CD4-positive, alpha-beta memory T cell (primary cell): Measurements from ENCODE around the gene CEACAM21. TPM values are rescaled to one million over a fixed set of nuclear protein-coding genes. Genes with fewer than 3 reads are reported as not detected.

Experiments used
- CTCF ChIA-PET: fragments of 350-600 bp; sonication (Branson Sonifier 250); formaldehyde crosslinking; loops from one replicate; lab custom pipeline; 2021; ENCODE audit warnings: inconsistent platforms; ENCODE audit not compliant: partially characterized antibody; lab: Charles Lee
- POLR2A ChIA-PET: fragments of 350-600 bp; sonication (Branson Sonifier 250); formaldehyde crosslinking; loops from one replicate; lab custom pipeline; 2021; ENCODE audit not compliant: partially characterized antibody; lab: Charles Lee
- DNase-seq, 5 donors: peaks; one replicate each; pipeline versions ENCODE4 v3.0.0 to v3.0.0-alpha.2; 2020 to 2022; ENCODE audit warnings: mixed read lengths in 1 of 5
- H3K27ac ChIP-seq: one replicate; pipeline ENCODE4 v1.7.0; 2013; ENCODE audit warnings: low read depth, low read length
- H3K27me3 ChIP-seq: 2 replicates; pipeline ENCODE4 v1.7.0; 2013; ENCODE audit warnings: mild to moderate bottlenecking, low read length, moderate library complexity; ENCODE audit not compliant: insufficient read depth
- H3K36me3 ChIP-seq: 2 replicates; pipeline ENCODE4 v1.7.0; 2013; ENCODE audit warnings: mild to moderate bottlenecking, low read length, moderate library complexity; ENCODE audit not compliant: insufficient read depth
- H3K4me1 ChIP-seq: 2 replicates; pipeline ENCODE4 v1.7.0; 2013; ENCODE audit warnings: mild to moderate bottlenecking, low read length, moderate library complexity; ENCODE audit not compliant: insufficient read depth
- H3K4me3 ChIP-seq, 2 donors: one replicate each; pipeline ENCODE4 v1.7.0; 2013; ENCODE audit warnings: low read length in 2 of 2, mild to moderate bottlenecking in 1 of 2
- H3K9me3 ChIP-seq, 2 donors: one replicate each; pipeline ENCODE4 v1.7.0; 2013; ENCODE audit warnings: low read length in 2 of 2, control low read depth in 1 of 2; ENCODE audit not compliant: control insufficient read depth in 1 of 2
- H3K27ac Mint-ChIP-seq, 7 donors: one replicate each; pipeline ENCODE4 v1.8.0; 2020 to 2021; ENCODE audit warnings: mixed read lengths in 7 of 7, mild to moderate bottlenecking in 6 of 7, inconsistent platforms in 3 of 7, moderate library complexity in 3 of 7
- H3K27me3 Mint-ChIP-seq, 2 donors: one replicate each; pipeline ENCODE4 v1.8.0; 2020 to 2021; ENCODE audit warnings: mixed read lengths in 2 of 2
- H3K36me3 Mint-ChIP-seq, 2 donors: one replicate each; pipeline ENCODE4 v1.8.0; 2020 to 2021; ENCODE audit warnings: mixed read lengths in 2 of 2, inconsistent platforms in 1 of 2, mild to moderate bottlenecking in 1 of 2
- H3K4me1 Mint-ChIP-seq, 4 donors: one replicate each; pipeline ENCODE4 v1.8.0; 2020 to 2021; ENCODE audit warnings: mixed read lengths in 4 of 4, mild to moderate bottlenecking in 1 of 4
- H3K4me3 Mint-ChIP-seq, 8 donors: one replicate each; pipeline ENCODE4 v1.8.0; 2020 to 2021; ENCODE audit warnings: mixed read lengths in 8 of 8, mild to moderate bottlenecking in 7 of 8, moderate library complexity in 6 of 8, inconsistent platforms in 3 of 8
- H3K9me3 Mint-ChIP-seq, 8 donors: one replicate each; pipeline ENCODE4 v1.8.0; 2020 to 2021; ENCODE audit warnings: mixed read lengths in 8 of 8, mild to moderate bottlenecking in 5 of 8, inconsistent platforms in 3 of 8, moderate library complexity in 1 of 8
- intact Hi-C: fragments of 100-400 bp; cut with micrococcal nuclease; formaldehyde crosslinking; loops from one replicate; pipeline ENCODE4 v1.15.1; 2023
- polyA plus RNA-seq, 2 donors: library from polyadenylated mRNA; unstranded; fragments of 300-500 nt; fragmentation: Illumina TruSeq; gene quantifications; one replicate each; pipeline ENCODE4 v1.2.3, GENCODE V29; 2021
- total RNA-seq, 2 experiments: library from RNA; stranded (reverse); gene quantifications; one replicate each; pipeline ENCODE4 v1.2.3, GENCODE V29; 2021

The CEACAM21 gene
- total and polyA plus RNA-seq, 4 experiments from 2014 or later: 42.8 to 61.2 (median 54.6) TPM

DNA sequence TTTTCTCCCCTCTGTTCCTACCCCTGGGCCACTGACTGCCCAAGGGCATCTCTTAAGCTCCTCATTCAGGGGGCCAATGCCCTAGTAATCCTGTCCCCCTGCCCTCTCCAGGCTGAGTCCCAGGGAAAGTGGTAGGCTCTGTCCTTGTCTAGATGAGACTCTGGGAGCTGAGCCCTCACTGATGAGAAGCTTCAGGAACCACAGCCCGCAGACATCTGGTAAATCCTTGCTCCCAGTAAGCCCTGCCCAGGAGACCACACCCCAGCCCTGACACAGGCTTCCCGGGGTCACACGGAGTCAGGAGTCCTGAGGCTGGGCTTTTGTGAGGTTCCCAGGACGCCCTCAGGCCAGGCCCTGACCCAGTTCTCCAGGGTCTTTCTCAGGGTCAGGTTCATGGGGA lies 49.0 kb downstream of the CEACAM21 start:
- Histone ChIP-seq H3K4me3 (no peak overlapping the region), H3K4me1 (no peaks in the 10 kb centered on the region), H3K9me3 (no peaks in the 10 kb centered on the region), H3K27ac (no peak overlapping the region), H3K36me3 (no peaks in the 10 kb centered on the region), H3K27me3 (no peaks in the 10 kb centered on the region)
- CTCF ChIA-PET: interaction anchor here (1.1 kb wide), 1 partner anchor 17 kb away, joined by 5 read pairs; no protein-coding TSS in a partner anchor
- H3K4me3 Mint-ChIP-seq: no peak overlapping the region
- peaks cover 0 to 6% (median 1%) of the 10 kb centered on the region in 8 donors for H3K9me3 Mint-ChIP-seq
- intact Hi-C loops: no loop called here
- H3K27me3 Mint-ChIP-seq: peaks cover 14 to 27% of the 10 kb centered on the region in 2 donors
- no peaks in the 10 kb centered on the region for H3K4me1 Mint-ChIP-seq
- no peak overlapping the region for H3K27ac Mint-ChIP-seq
- DNase-seq: no peak
- no peaks in the 10 kb centered on the region for H3K36me3 Mint-ChIP-seq
- POLR2A ChIA-PET: no interaction called here

DNA sequence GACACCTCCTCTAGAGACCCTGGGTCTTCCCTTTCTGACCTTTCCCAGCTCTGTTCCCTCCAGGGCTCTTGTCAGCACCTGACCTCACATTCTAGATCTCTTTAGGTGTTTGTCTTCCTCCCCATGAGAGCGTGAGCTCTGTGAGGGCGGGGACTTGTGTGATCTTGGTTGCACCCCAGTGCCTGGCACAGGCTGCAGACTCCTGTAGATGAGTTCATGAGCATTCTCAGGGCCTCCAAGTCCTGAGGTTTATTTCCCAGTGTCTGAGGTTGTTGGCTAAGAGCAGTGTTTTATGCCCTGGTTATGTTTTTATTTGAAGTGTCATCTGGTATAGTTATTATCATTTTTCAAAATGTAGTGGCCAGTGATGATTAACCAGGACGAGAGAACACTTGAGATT lies 50.3 kb downstream of the CEACAM21 start:
- no peaks in the 10 kb centered on the region for H3K36me3 ChIP-seq
- no peaks in the 10 kb centered on the region for H3K4me1 ChIP-seq
- POLR2A ChIA-PET: no interaction called here
- H3K27me3 ChIP-seq: no peaks in the 10 kb centered on the region
- H3K27ac ChIP-seq: no peak overlapping the region
- H3K9me3 ChIP-seq: no peaks in the 10 kb centered on the region
- Mint-ChIP-seq H3K36me3 (peaks cover 0 to 1% of the 10 kb centered on the region in 2 donors), H3K4me3 (no peak overlapping the region), H3K9me3 (peaks cover 0 to 15% (median 13%) of the 10 kb centered on the region in 8 donors), H3K4me1 (no peaks in the 10 kb centered on the region), H3K27ac (no peak overlapping the region), H3K27me3 (peaks cover 17 to 29% of the 10 kb centered on the region in 2 donors)
- intact Hi-C loops: no loop called here
- DNase-seq: no peak
- H3K4me3 ChIP-seq: no peak overlapping the region
- CTCF ChIA-PET: no interaction called here

DNA sequence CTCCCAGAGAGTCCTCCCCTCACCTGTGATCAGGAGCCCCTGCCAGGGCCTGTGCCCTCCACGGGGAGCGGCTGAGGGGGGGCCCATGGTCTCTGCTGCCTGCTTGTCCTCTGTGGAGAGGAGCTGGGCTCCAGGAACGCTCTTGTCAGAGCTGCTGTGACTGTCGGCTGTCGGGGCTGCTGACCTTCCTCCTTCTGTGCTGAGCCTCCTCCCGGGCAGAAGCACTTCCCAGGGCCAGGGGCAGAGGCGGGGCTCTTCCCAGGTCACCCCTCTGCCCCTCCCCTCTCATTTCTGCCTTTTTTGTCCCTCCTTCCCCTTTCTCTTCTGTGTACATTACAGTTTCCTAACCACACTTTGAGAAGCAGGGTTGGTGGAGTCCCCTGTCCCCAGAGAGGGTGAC lies 50.9 kb downstream of the CEACAM21 start, which contains the start of gene CEACAM4:
TSS of gene CEACAM4 (minus strand) at position 198 of the 400 bp plus-strand sequence. CDS start at position 87, 111 bp downstream.
- H3K4me3 ChIP-seq: no peak within 1 kb of the TSS
- intact Hi-C loops: no loop called here
- ChIA-PET CTCF (no interaction called here), POLR2A (no interaction called here)
- Mint-ChIP-seq H3K4me3 (no peak within 1 kb of the TSS), H3K4me1 (no peaks in the 10 kb centered on the region), H3K27ac (no peak within 1 kb of the TSS), H3K9me3 (peaks cover 2 to 20% (median 17%) of the 10 kb centered on the region in 8 donors), H3K27me3 (peaks cover 17 to 31% of the 10 kb centered on the region in 2 donors), H3K36me3 (peaks cover 0 to 5% of the 10 kb centered on the region in 2 donors)
- no peaks in the 10 kb centered on the region for H3K36me3 ChIP-seq
- no peaks in the 10 kb centered on the region for H3K9me3 ChIP-seq
- no peaks in the 10 kb centered on the region for H3K27me3 ChIP-seq
- no peaks in the 10 kb centered on the region for H3K4me1 ChIP-seq
- no peak for DNase-seq
- no peak within 1 kb of the TSS for H3K27ac ChIP-seq

DNA sequence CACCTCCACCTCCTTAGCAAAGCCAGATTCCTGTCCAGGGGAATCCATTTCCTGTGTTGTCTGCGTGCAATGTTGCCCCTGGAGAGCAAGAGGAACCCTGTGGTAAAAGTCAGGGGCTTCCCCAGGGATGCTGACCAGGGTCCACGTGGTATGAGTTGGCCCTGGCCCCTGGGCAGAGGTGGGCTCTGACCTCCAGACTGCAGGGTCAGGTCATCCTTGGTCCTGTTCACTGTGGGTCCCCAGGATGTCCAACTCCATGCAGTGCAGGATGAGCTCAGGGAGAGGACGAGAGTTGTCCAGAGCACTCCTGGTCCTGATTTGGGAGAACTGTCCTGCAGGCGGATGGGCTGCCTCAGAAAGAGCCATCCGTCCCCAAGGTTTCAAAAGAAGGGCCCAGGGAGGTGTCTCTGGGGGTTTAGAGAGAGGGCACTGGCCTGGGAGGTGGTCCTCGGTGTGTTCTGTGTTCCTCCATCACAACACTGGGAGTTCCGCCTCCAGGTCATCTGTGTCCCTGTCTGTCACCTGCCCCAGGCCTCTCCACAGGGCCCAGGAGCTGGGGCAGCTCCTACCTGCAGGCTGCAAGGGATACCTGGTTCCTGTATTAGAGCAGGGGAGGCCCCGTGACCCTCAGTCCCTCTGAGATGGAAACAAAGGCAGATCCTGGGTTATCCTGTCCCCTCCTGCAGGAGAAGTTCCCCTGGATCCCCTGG lies 52.2 kb downstream of the CEACAM21 start:
- CTCF ChIA-PET: no interaction called here
- peaks cover 0 to 5% of the 10 kb centered on the region in 2 donors for H3K36me3 Mint-ChIP-seq

More for the DNA sequence above, 52.2 kb downstream of the CEACAM21 start:
- Histone ChIP-seq H3K27me3 (no peaks in the 10 kb centered on the region), H3K27ac (no peak overlapping the region), H3K36me3 (no peaks in the 10 kb centered on the region), H3K9me3 (no peaks in the 10 kb centered on the region), H3K4me1 (no peaks in the 10 kb centered on the region), H3K4me3 (no peak overlapping the region)
- H3K4me3 Mint-ChIP-seq: no peak overlapping the region
- peaks cover 2 to 24% (median 17%) of the 10 kb centered on the region in 8 donors for H3K9me3 Mint-ChIP-seq
- intact Hi-C loops: no loop called here
- H3K4me1 Mint-ChIP-seq: no peaks in the 10 kb centered on the region
- H3K27ac Mint-ChIP-seq: no peak overlapping the region
- peaks cover 20 to 29% of the 10 kb centered on the region in 2 donors for H3K27me3 Mint-ChIP-seq
- POLR2A ChIA-PET: no interaction called here
- no peak for DNase-seq

Other genes starting within 250 kb of the CEACAM21 start
- gene TGFB1, start 222.2 kb upstream of the CEACAM21 start, total RNA-seq: 100 to 1,000 TPM; 136 to 143 TPM
- 10 to 100 TPM; 28.1 to 83.7 TPM for gene TGFB1, start 222.2 kb upstream of the CEACAM21 start, polyA plus RNA-seq
- 10 to 100 TPM; 11.6 to 15.2 TPM for gene B9D2, start 212.0 kb upstream of the CEACAM21 start, total RNA-seq
- 10 to 100 TPM; 12.9 to 22.4 TPM for gene B9D2, start 212.0 kb upstream of the CEACAM21 start, polyA plus RNA-seq
- 10 to 100 TPM; 14.3 to 16.1 TPM for gene TMEM91, start 199.6 kb upstream of the CEACAM21 start, total RNA-seq
- gene TMEM91, start 199.6 kb upstream of the CEACAM21 start, polyA plus RNA-seq: 1 to 10 TPM; 4.8 to 4.9 TPM
- 10 to 100 TPM; 18.2 to 23.0 TPM for gene EXOSC5, start 178.8 kb upstream of the CEACAM21 start, total RNA-seq
- gene EXOSC5, start 178.8 kb upstream of the CEACAM21 start, polyA plus RNA-seq: 10 to 100 TPM; 46.4 to 58.6 TPM
- gene BCKDHA, start 178.3 kb upstream of the CEACAM21 start, total RNA-seq: 10 to 100 TPM; 23.6 to 27.1 TPM
- 10 to 100 TPM; 59.7 to 65.1 TPM for gene BCKDHA, start 178.3 kb upstream of the CEACAM21 start, polyA plus RNA-seq
- gene B3GNT8, start 148.8 kb upstream of the CEACAM21 start, total RNA-seq: 1 to 10 TPM; 2.9 to 3.2 TPM
- 1 to 10 TPM in 1 of 2 donors, under 1 TPM in 1; 0.64 to 7.1 TPM for gene B3GNT8, start 148.8 kb upstream of the CEACAM21 start, polyA plus RNA-seq
- gene DMAC2, start 136.3 kb upstream of the CEACAM21 start, total RNA-seq: 10 to 100 TPM; 27.7 to 28.9 TPM
- gene DMAC2, start 136.3 kb upstream of the CEACAM21 start, polyA plus RNA-seq: 10 to 100 TPM; 43.1 to 58.2 TPM
- gene ERICH4, start 133.0 kb upstream of the CEACAM21 start, total RNA-seq: not detected
- gene ERICH4, start 133.0 kb upstream of the CEACAM21 start, polyA plus RNA-seq: not detected
- gene CEACAM4, start 50.9 kb downstream of the CEACAM21 start, total RNA-seq: under 1 TPM; 0.28 to 0.64 TPM
- not detected for gene CEACAM4, start 50.9 kb downstream of the CEACAM21 start, polyA plus RNA-seq
- not detected for gene CEACAM7, start 112.1 kb downstream of the CEACAM21 start, total RNA-seq
- gene CEACAM7, start 112.1 kb downstream of the CEACAM21 start, polyA plus RNA-seq: not detected
- not detected for gene CEACAM5, start 132.5 kb downstream of the CEACAM21 start, total RNA-seq
- not detected for gene CEACAM5, start 132.5 kb downstream of the CEACAM21 start, polyA plus RNA-seq
- not detected for gene CEACAM6, start 179.4 kb downstream of the CEACAM21 start, total RNA-seq
- not detected for gene CEACAM6, start 179.4 kb downstream of the CEACAM21 start, polyA plus RNA-seq
- not detected for gene CEACAM3, start 220.4 kb downstream of the CEACAM21 start, total RNA-seq
- gene CEACAM3, start 220.4 kb downstream of the CEACAM21 start, polyA plus RNA-seq: not detected